Large intestine (tissue), 3 donors: ENCODE results near the gene ZNF566. TPM values are rescaled to one million over a fixed set of nuclear protein-coding genes. Genes with fewer than 3 reads are reported as not detected.

ENCODE experiments used
- DNase-seq, 2 donors: peaks; one replicate each; pipeline versions ENCODE4 v3.0.0 to v3.0.0-alpha.2; 2013
- H3K27ac ChIP-seq: one replicate; pipeline ENCODE4 v1.5.1; 2013; ENCODE audit warnings: low read length
- H3K27me3 ChIP-seq: 2 replicates; pipeline ENCODE4 v1.6.1; 2013; ENCODE audit warnings: low read length; ENCODE audit not compliant: control insufficient read depth, insufficient read depth
- H3K36me3 ChIP-seq: 2 replicates; pipeline ENCODE4 v1.6.1; 2013; ENCODE audit warnings: low read length; ENCODE audit not compliant: control insufficient read depth, insufficient read depth
- H3K4me1 ChIP-seq: one replicate; pipeline ENCODE4 v1.6.1; 2013; ENCODE audit warnings: low read length; ENCODE audit not compliant: control insufficient read depth, insufficient read depth
- H3K4me3 ChIP-seq: one replicate; pipeline ENCODE4 v1.5.1; 2013; ENCODE audit warnings: low read length
- H3K9me3 ChIP-seq: one replicate; pipeline ENCODE4 v1.6.1; 2013; ENCODE audit warnings: mild to moderate bottlenecking, low read depth, low read length, moderate library complexity; ENCODE audit not compliant: control insufficient read depth
- WGBS: methylation state at CpG from one replicate; pipeline ENCODE4 v1.1.5; 2013; ENCODE audit warnings: low lambda C conversion rate; ENCODE audit not compliant: insufficient coverage; 5-methylcytosine and 5-hydroxymethylcytosine counted together
- polyA plus RNA-seq: library from polyadenylated mRNA; unstranded; fragments of 120-200 nt; gene quantifications from one replicate; pipeline ENCODE4 v1.2.1, GENCODE V29; 2013

Gene ZNF566
- polyA plus RNA-seq, 1 donor = 12.5 TPM

- no peaks in the 10 kb centered on the region for H3K4me1 ChIP-seq
- no peaks in the 10 kb centered on the region for H3K27me3 ChIP-seq
- H3K4me3 ChIP-seq = no peak overlapping the region
- no CpG with 5 or more reads among the region's 2 CpGs for WGBS
- H3K36me3 ChIP-seq = no peaks in the 10 kb centered on the region
- peaks cover 30% of the 10 kb centered on the region for H3K9me3 ChIP-seq
- no peak overlapping the region for H3K27ac ChIP-seq
- no peak for DNase-seq
Observed at GRCh38 chr19:36456831-36457230, 32.5 kb downstream of the ZNF566 start.

GRCh38 chr19:36449059-36449670 is 40.2 kb downstream of the ZNF566 start:
- Histone ChIP-seq H3K27ac (no peak overlapping the region), H3K9me3 (peaks cover 41% of the 10 kb centered on the region), H3K4me3 (no peak overlapping the region), H3K4me1 (no peaks in the 10 kb centered on the region), H3K36me3 (peaks cover 19% of the 10 kb centered on the region), H3K27me3 (no peaks in the 10 kb centered on the region)
- DNase-seq = no peak
- 89% methylated on average over 3 of the region's 5 CpGs for WGBS

- no peaks in the 10 kb centered on the region for H3K27me3 ChIP-seq
- WGBS = no CpG with 5 or more reads among the region's 1 CpG
- no peaks in the 10 kb centered on the region for H3K4me1 ChIP-seq
- H3K4me3 ChIP-seq = no peak overlapping the region
- peaks cover 44% of the 10 kb centered on the region for H3K9me3 ChIP-seq
- H3K36me3 ChIP-seq = no peaks in the 10 kb centered on the region
- no peak for DNase-seq
- no peak overlapping the region for H3K27ac ChIP-seq
Observed at GRCh38 chr19:36441339-36441738, 48.0 kb downstream of the ZNF566 start.

- peaks cover 13% of the 10 kb centered on the region for H3K9me3 ChIP-seq
- WGBS = no CpG with 5 or more reads among the region's 2 CpGs
Observed at GRCh38 chr19:36436531-36436930, 52.8 kb downstream of the ZNF566 start.

GRCh38 chr19:36423925-36424324 is 65.4 kb downstream of the ZNF566 start:
- Histone ChIP-seq H3K36me3 (no peaks in the 10 kb centered on the region), H3K27me3 (peaks cover 20% of the 10 kb centered on the region), H3K27ac (no peak overlapping the region), H3K4me3 (no peak overlapping the region), H3K4me1 (no peaks in the 10 kb centered on the region), H3K9me3 (peaks cover 3% of the 10 kb centered on the region)
- no peak for DNase-seq
- WGBS = 80% methylated on average over 1 of the region's 4 CpGs

More at GRCh38 chr19:36436531-36436930, 52.8 kb downstream of the ZNF566 start:
- Histone ChIP-seq H3K36me3 (no peaks in the 10 kb centered on the region), H3K4me3 (no peak overlapping the region), H3K27ac (no peak overlapping the region), H3K4me1 (no peaks in the 10 kb centered on the region), H3K27me3 (no peaks in the 10 kb centered on the region)
- no peak for DNase-seq

GRCh38 chr19:36421749-36422481 is 67.4 kb downstream of the ZNF566 start:
- WGBS = no CpG with 5 or more reads among the region's 33 CpGs
- no peak overlapping the region for H3K27ac ChIP-seq
- H3K4me1 ChIP-seq = no peaks in the 10 kb centered on the region
- peaks cover 20% of the 10 kb centered on the region for H3K27me3 ChIP-seq
- DNase-seq = no peak
- H3K9me3 ChIP-seq = peaks cover 3% of the 10 kb centered on the region
- H3K4me3 ChIP-seq = peak overlapping the region; percentile 40
- no peaks in the 10 kb centered on the region for H3K36me3 ChIP-seq

GRCh38 chr19:36420961-36421748 is 68.2 kb downstream of the ZNF566 start:
- Histone ChIP-seq H3K9me3 (peaks cover 3% of the 10 kb centered on the region), H3K27me3 (peaks cover 20% of the 10 kb centered on the region), H3K27ac (no peak overlapping the region), H3K4me1 (no peaks in the 10 kb centered on the region), H3K36me3 (no peaks in the 10 kb centered on the region), H3K4me3 (peak overlapping the region; percentile 40)
- DNase-seq = peak; percentile 15 to 62
- WGBS = 67% methylated on average over 1 of the region's 61 CpGs

- Histone ChIP-seq H3K27ac (peak within 1 kb of the TSS; percentile 75), H3K4me1 (no peaks in the 10 kb centered on the region), H3K27me3 (peaks cover 20% of the 10 kb centered on the region), H3K9me3 (peaks cover 10% of the 10 kb centered on the region), H3K4me3 (peak within 1 kb of the TSS; percentile 82), H3K36me3 (no peaks in the 10 kb centered on the region)
- DNase-seq = peak; percentile 74 to 89
- WGBS = no CpG with 5 or more reads among the region's 70 CpGs
Observed at GRCh38 chr19:36418287-36419001, 70.9 kb downstream of the ZNF566 start, which contains the start of gene ZFP82. Gene ZFP82 (minus strand): TSS chr19:36418644. CDS start chr19:36409789, 8,855 bp downstream.

GRCh38 chr19:36417752-36418286 is 71.5 kb downstream of the ZNF566 start:
- peaks cover 12% of the 10 kb centered on the region for H3K9me3 ChIP-seq
- WGBS = no CpG with 5 or more reads among the region's 25 CpGs
- H3K4me1 ChIP-seq = no peaks in the 10 kb centered on the region
- H3K36me3 ChIP-seq = no peaks in the 10 kb centered on the region
- H3K4me3 ChIP-seq = peak overlapping the region; percentile 82
- peaks cover 20% of the 10 kb centered on the region for H3K27me3 ChIP-seq
- DNase-seq = peak in 1 of 2 donors; percentile 14
- peak overlapping the region; percentile 75 for H3K27ac ChIP-seq
